OCI-LY1 (cell line): ENCODE data around the gene VCAN.

Experiments
- H2AFZ ChIP-seq: fragments of 200-600 bp; sonication (generic), shearing (Covaris generic); 2 replicates; pipeline ENCODE4 v1.6.0; 2014; ENCODE audit warnings: antibody characterized with exemption, mild to moderate bottlenecking, low read length
- H3F3A ChIP-seq: fragments of 200-600 bp; sonication (generic), shearing (Covaris generic); 2 replicates; pipeline ENCODE4 v1.6.0; 2014; ENCODE audit warnings: mild to moderate bottlenecking, antibody characterized with exemption, low read length, moderate library complexity; ENCODE audit not compliant: insufficient read depth
- H3K27ac ChIP-seq: fragments of 200-600 bp; sonication (generic); 2 replicates; pipeline ENCODE4 v1.5.1; 2014; ENCODE audit warnings: low read length, mixed run types, mild to moderate bottlenecking, low read depth; ENCODE audit not compliant: poor library complexity, severe bottlenecking
- H3K27me3 ChIP-seq: fragments of 200-600 bp; sonication (generic); 2 replicates; pipeline ENCODE4 v1.6.0; 2014; ENCODE audit warnings: antibody characterized with exemption, mild to moderate bottlenecking, low read length, moderate library complexity; ENCODE audit not compliant: insufficient read depth
- H3K36me3 ChIP-seq: fragments of 200-600 bp; sonication (generic); 2 replicates; pipeline ENCODE4 v1.6.1; 2014; ENCODE audit warnings: mild to moderate bottlenecking, antibody characterized with exemption, low read length, moderate library complexity, mixed read lengths; ENCODE audit not compliant: insufficient read depth
- H3K4me1 ChIP-seq: fragments of 200-600 bp; sonication (generic); 2 replicates; pipeline ENCODE4 v1.5.1; 2014; ENCODE audit warnings: mild to moderate bottlenecking, low read length, moderate library complexity; ENCODE audit not compliant: insufficient read depth, severe bottlenecking
- H3K4me2 ChIP-seq: fragments of 200-600 bp; sonication (generic), shearing (Covaris generic); 2 replicates; pipeline ENCODE4 v1.6.1; 2014; ENCODE audit warnings: low read length
- H3K4me3 ChIP-seq: fragments of 200-600 bp; sonication (generic); 2 replicates; pipeline ENCODE4 v1.5.1; 2014; ENCODE audit warnings: low read length, low read depth, mild to moderate bottlenecking, mixed read lengths; ENCODE audit not compliant: poor library complexity, severe bottlenecking
- H3K79me2 ChIP-seq: fragments of 200-600 bp; shearing (Covaris generic); 2 replicates; pipeline ENCODE4 v1.6.1; 2016; ENCODE audit warnings: mixed run types, low read length, mixed read lengths; ENCODE audit not compliant: insufficient read depth
- H3K9ac ChIP-seq: fragments of 200-600 bp; sonication (generic), shearing (Covaris generic); 2 replicates; pipeline ENCODE4 v1.6.1; 2014; ENCODE audit warnings: mild to moderate bottlenecking, low read length, mixed read lengths
- H3K9me2 ChIP-seq: fragments of 200-600 bp; sonication (generic), shearing (Covaris generic); 2 replicates; pipeline ENCODE4 v1.6.1; 2014; ENCODE audit warnings: low read depth, mild to moderate bottlenecking, low read length, mixed read lengths
- H3K9me3 ChIP-seq: fragments of 200-600 bp; shearing (Covaris generic); 2 replicates; pipeline ENCODE4 v1.6.1; 2014; ENCODE audit warnings: low read length, mixed read lengths
- H4K20me1 ChIP-seq: fragments of 200-600 bp; sonication (generic), shearing (Covaris generic); 2 replicates; pipeline ENCODE4 v1.6.0; 2016; ENCODE audit warnings: mild to moderate bottlenecking, low read length; ENCODE audit not compliant: insufficient read depth
- CTCF ChIP-seq: fragments of 200-600 bp; sonication (generic), shearing (Covaris generic); IDR thresholded peaks from 2 replicates; pipeline ENCODE4 v1.5.1; 2017; ENCODE audit warnings: mild to moderate bottlenecking, antibody characterized with exemption, low read length, moderate library complexity, mixed read lengths
- EZH2 ChIP-seq: fragments of 200-600 bp; sonication (generic), shearing (Covaris generic); IDR thresholded peaks from 2 replicates; pipeline ENCODE4 v1.8.0; 2017; ENCODE audit warnings: borderline replicate concordance, mixed run types, mild to moderate bottlenecking, antibody characterized with exemption, low read length, moderate library complexity, mixed read lengths

Gene VCAN

GRCh38 chr5:83453937-83454336, 17.6 kb upstream of the VCAN start:
- Histone ChIP-seq H3K9me3 (0 out of 2 replicates have a peak, but pooled peaks cover 6% of the 10 kb centered on the region), H3K27ac (no peak overlapping the region), H3K79me2 (no peaks in the 10 kb centered on the region), H3K9me2 (no peaks in the 10 kb centered on the region), H3K9ac (no peak overlapping the region), H3K4me2 (no peak overlapping the region), H3K27me3 (no peaks in the 10 kb centered on the region), H3K36me3 (no peaks in the 10 kb centered on the region), H3F3A (no peaks in the 10 kb centered on the region), H3K4me3 (no peak overlapping the region), H4K20me1 (no peaks in the 10 kb centered on the region), H2AFZ (no peak overlapping the region), H3K4me1 (no peaks in the 10 kb centered on the region)
- TF ChIP-seq CTCF, result no peak
- no peak for TF ChIP-seq EZH2

GRCh38 chr5:83464261-83464660, 7.3 kb upstream of the VCAN start:
- no peaks in the 10 kb centered on the region for H3K27me3 ChIP-seq
- H4K20me1 ChIP-seq, result no peaks in the 10 kb centered on the region
- H3K9me2 ChIP-seq, result no peaks in the 10 kb centered on the region
- H3K9me3 ChIP-seq, result no peaks in the 10 kb centered on the region
- TF ChIP-seq EZH2 (no peak), CTCF (no peak)
- no peaks in the 10 kb centered on the region for H3F3A ChIP-seq
- H3K4me1 ChIP-seq, result no peaks in the 10 kb centered on the region
- H3K79me2 ChIP-seq, result no peaks in the 10 kb centered on the region
- no peak overlapping the region for H2AFZ ChIP-seq
- H3K4me2 ChIP-seq, result no peak overlapping the region
- H3K9ac ChIP-seq, result no peak overlapping the region
- no peaks in the 10 kb centered on the region for H3K36me3 ChIP-seq
- no peak overlapping the region for H3K4me3 ChIP-seq
- H3K27ac ChIP-seq, result no peak overlapping the region

GRCh38 chr5:83467371-83468035, 4.0 kb upstream of the VCAN start:
- H3K4me3 ChIP-seq, result no peak overlapping the region
- no peaks in the 10 kb centered on the region for H3F3A ChIP-seq
- H3K9ac ChIP-seq, result no peak overlapping the region
- H4K20me1 ChIP-seq, result no peaks in the 10 kb centered on the region
- no peak overlapping the region for H3K4me2 ChIP-seq
- H3K27ac ChIP-seq, result no peak overlapping the region
- no peak overlapping the region for H2AFZ ChIP-seq
- no peaks in the 10 kb centered on the region for H3K9me2 ChIP-seq
- no peaks in the 10 kb centered on the region for H3K79me2 ChIP-seq
- H3K27me3 ChIP-seq, result 0 out of 2 replicates have a peak, but pooled peaks cover 4% of the 10 kb centered on the region
- TF ChIP-seq EZH2 (no peak), CTCF (no peak)
- H3K4me1 ChIP-seq, result no peaks in the 10 kb centered on the region
- H3K36me3 ChIP-seq, result no peaks in the 10 kb centered on the region
- H3K9me3 ChIP-seq, result no peaks in the 10 kb centered on the region
